ENCODE data around the gene RNF130.
"Not testable (repeated sequence)": the region's sequence is repeated elsewhere in the genome, so short reads cannot be mapped to it uniquely, and the experiment has no call there.

RNF130 gene

DNA sequence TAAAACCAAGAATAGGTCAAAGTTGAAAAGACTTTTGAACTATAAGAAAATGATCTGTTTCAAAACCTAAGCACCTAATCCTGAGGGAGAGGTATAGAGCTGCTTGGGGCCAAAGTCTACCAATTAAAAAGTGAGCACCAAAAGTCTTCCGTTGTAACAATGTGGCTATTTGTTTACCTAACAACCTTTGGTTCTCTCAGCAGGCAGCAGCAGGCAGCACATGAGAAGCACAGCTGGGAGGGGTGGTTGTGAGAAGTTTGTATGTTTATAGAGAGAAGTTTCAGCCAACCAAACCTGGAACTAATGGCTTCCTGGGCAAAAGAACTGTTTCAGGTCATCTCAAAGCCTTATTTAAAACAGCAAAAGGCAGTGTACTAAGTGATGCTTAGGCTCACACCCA lies 104.1 kb downstream of the RNF130 start:
- DNase-seq: no peak

DNA sequence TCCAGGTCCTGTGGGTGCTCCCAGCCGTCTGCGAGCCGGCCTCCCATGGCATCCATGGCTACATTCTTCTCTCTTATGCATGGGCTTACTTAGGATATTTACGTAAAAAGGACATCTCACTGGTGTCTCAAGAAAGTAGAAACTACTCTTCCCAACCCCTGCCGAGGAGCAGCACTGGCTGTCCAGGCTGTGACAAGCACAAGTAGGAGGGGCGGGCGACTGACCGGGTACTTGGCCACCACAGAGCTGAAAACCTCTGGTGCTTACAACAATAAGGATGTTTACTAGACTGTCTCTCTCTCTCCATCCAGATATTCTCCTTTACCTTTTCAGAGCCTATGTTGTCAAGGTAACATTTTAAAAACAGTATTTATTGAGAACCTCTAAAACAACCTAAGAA lies 107.5 kb downstream of the RNF130 start:
- no peak for DNase-seq

DNA sequence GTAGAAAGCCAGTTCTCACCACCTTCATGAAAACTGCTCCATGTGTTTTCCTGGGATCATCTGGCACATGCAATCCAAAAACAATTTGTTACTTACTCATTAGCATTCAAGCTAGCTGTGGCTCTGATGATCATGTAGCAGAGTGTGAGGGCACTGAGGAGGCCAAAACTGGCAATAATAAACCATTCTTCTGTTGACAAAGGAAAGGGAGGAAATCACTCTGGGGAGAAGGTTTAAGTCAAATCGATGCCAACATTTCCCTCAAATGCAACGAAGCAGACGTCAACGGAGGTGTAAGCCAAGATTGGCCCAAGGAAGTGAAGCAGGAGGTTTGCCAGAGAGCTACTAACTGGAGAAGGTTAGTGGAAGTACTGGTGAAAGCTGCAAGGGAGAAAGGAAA lies 108.2 kb downstream of the RNF130 start:
- DNase-seq: no peak

DNA sequence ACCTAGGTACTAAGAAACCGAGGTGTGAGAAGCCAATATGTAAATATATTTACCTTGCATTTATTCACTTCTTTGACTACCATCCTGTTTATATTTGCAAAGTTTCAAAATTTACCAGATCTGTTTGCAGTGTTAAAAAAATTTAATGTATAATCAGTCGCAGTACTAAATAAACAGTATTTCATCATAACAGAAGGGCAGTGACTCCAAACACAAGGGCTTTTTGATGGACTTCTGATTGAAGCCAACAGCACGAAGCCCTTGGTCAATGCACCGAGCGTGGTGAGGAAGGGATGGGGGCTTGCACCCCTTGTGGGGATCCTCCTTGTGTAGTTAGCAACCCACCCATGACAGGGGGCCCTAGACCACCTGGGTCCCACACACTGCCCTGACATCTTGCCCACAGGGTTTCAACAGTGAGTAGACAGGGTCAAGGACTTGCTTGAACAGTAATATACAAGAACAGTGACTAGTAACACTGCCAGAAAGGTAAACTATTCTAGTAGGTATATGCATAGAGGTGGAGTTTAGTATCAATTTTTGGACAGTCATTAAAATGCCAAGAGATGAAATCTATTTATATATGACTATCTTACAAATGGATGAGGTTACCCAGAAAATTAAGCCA lies 111.2 kb downstream of the RNF130 start:
- DNase-seq: no peak

DNA sequence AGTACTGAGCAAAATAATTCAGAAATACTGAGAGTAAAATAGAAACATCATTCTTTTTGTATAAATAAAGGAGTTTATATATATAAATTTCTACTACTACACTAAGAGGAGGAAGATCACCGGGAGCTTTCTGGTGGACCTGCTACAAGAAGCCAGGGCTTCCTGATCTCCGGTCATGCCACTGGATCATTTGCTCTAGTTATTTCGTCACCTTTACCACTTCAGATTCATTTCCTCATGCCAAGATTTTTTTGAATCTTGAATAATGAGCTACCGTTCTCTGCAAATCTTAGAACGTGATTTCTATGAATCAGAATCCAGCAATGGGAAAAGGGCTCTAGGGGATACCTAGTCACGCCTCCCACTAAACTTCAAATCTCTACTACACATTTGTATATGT lies 111.9 kb downstream of the RNF130 start:
- DNase-seq: no peak

DNA sequence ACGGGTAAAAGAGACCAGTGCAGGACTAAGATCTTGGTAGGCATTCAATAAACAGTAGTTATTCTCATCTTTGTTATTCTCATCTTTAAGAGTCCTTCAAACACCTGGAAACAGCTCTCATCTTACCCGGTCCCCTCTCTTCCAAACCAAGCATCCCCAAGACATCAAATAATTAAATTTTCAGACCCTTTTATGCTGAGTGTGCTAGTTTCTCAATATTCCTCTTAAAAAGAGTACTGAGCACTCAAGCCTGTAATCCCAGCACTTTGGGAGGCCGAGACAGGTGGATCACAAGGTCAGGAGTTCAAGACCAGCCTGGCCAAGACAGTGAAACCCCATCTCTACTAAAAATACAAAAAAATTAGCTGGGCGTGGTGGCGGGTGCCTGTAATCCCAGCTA lies 112.4 kb downstream of the RNF130 start:
- DNase-seq: not testable (repeated sequence)

DNA sequence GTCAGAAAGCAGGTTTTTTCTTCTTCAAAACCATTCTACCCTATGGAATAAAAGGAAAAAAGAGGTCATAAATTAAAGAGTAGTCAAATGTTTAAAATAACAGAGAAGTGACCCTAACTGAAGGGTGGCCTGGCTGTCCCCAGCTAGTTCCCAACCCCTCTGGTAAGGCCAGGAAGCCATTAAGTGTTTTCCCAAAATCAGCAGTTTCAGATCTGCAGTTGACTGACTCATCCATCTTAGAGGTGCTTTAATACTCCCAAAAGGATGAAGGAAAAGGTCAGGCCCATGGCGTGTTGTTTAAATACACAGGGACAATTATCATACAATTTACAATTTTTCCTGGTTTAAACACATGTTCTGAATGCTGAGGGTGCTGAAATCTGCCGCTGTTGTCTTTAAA lies 115.9 kb downstream of the RNF130 start:
- no peak for DNase-seq

DNA sequence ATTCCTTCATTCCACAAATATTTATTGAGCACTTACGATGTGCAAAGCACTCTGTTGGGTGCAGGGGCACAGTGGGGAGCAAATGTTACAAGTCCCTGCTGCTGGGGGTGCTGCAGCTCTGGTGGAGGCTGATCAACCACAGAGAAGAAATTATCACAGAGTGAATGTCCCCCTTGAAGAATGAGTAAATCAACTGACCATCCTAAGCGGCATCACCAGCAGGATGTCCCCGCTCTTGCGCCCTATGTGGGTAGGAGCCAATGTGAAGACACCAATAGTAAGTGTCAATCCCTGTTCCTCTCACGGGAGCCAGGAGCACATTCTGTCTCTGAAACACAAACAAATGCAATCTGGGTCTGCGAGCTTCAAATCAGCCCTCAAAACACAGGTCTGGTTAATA lies 116.5 kb downstream of the RNF130 start:
- DNase-seq: no peak

DNA sequence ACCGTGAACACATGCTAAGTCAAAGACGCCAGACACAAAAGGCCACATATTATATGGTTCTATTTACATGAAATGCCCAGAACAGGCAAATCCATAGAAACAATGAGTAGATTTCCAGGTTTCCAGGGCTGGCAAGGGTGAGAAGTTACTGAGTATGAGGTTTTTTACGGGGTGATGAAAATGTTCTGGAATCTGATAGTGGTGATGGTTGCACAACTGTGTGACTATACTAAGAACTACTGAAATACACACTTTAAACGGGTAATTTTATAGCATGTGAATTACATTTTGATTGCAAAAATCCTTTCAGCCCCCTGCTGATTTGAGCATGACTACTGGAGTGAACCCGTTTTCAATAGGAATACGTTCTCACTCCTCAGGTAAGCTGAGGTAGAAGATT lies 117.1 kb downstream of the RNF130 start:
- DNase-seq: no peak

DNA sequence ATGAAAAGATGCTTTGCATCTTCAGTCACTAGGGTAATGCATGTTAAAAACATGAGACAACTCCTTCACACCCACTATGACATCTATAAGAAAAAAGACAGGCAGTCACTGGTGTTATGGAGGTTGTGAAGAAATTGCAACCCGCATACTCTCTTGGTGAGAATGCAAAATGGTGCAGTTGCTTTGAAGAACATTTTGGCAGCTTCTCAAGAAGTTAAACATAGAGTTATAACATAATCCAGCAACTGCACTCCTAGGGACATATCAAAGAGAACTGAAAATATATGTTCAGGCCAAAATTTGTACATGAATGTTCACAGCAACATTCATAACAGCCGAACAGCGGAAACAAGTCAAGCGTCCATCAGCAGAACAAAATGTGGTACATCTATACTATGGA lies 117.6 kb downstream of the RNF130 start:
- no peak for DNase-seq

DNA sequence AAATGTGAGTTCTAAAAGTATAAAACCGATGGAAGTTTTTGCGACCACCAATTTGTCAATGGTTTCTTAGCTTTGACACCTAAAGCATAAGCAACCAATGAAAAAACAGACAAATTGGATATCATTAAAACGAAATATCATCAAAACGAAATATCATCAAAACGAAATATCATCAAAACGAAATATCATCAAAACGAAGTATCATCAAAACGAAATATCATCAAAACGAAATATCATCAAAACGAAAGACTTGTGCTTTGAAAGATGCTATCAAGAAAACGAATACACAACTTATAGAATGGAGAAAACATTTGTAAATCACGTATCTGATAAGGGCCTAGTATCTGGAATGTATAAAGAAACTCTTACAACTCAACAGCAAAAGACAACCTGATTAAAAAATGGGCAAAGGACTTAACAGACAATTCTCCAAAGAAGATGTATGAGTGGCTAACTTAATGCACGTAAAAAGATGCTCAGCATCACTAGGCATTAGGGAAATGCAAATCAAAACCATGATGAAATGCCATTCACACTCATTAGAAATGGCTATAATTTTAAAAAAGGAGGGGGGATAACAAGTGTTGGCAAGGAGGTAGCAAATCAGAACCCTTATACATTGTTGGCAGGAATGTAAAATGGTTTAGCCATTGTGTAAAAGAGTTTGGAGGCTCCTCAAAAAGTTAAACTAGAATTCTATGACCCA lies 134.4 kb downstream of the RNF130 start:
- DNase-seq: no peak

DNA sequence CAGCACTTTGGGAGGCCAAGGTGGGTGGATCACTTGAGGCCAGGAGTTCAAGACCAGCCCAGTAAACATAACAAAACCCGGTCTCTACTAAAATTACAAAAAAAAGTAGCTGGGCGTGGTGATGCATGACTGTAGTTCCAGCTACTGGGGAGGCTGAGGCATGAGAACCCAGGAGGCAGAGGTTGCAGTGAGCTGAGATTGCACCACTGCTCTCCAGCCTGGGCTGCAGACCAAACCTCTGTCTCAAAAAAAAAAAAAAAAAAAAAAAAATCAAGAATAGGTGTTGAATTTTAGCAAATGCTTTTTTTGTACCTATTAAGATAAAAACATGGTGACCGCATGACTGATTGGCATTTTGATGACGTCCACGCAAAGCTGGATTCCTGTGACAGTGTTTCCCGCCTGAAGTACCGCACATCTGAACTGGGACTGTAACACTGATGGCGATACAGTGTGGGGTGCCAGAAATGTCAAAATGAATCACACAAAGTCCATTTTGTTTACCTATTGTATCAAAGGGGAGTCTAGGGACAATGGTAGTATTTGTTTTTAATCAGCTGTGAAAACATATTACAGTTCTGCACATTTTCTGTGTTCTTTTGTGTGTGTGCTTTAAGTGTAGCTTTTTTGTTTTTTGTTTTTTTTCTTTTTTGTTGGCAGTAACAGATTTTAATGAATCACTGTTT lies 140.6 kb downstream of the RNF130 start:
- no peak for DNase-seq

DNA sequence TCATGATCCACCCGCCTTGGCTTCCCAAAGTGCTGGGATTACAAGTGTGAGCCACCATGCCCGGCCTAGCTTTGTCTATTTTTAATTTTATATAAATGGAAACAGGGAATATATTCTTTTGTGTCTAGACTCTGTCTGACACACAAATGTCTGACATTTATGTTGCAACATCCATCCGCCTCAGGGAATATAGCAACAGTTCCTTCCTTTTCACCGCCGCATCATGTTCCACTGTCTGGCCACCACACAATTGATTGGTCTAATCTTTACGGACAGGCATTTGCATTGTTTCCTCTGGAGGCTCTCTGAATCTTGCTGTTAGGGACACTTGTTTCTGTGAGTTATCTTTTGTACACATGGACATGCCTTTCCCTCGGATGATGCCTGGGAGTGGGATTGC lies 143.7 kb downstream of the RNF130 start:
- DNase-seq: no peak

DNA sequence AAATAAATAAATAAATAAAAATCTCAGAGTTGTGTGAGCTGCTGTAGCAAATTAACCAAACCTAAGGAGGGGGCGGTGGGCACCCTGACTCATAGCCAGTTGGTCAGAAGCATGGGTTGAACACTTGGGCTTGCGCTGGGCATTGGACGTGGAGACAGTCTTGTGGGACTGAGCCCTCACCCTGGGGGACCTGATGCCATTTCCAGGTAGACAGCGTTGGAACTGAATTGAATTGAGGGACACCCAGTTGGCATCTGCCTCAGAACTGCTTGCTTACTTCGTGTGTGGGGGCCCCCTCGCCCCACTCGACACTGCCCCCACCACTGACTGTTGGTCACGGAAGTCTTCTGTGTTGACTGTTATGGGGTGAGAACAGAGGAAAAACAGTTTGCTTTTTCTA lies 144.9 kb downstream of the RNF130 start:
- no peak for DNase-seq

DNA sequence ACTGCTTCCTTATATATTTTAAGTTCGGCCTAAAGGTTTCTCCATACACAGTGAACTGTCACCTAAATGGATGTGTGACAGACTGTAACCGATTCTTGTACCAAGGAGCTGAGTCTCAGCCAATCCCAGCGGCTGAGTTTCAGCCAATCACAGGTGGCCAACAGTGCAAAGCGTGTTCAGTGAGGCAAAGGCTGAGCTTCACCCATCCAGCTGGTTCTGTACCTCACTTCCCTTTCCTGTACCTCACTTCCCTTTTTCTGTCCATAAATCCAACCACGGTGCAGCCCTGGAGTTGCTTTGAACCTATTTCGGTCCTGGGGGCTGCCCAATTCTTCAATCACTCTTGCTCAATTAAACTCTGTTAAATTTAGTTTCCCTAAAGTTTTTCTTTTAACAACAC lies 148.1 kb downstream of the RNF130 start:
- no peak for DNase-seq

DNA sequence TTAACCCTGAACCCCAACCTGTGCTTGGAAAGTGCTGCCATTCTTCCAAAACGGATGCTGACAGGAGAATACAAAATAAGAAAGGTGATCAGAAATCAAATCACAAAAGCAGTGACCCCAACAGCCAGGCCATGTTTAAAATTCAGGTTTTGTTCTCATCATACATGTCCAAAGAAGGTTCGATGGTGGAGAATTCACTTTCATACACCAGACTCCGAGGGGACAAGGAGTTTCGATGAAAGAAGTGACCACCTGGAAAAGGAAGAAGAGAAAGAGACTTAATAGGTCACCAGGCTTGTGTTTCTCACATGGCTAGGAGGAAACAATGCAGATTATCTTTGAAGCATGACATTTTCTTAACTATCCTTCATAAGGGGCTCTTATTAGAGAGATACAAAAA lies 151.4 kb downstream of the RNF130 start:
- DNase-seq: no peak

DNA sequence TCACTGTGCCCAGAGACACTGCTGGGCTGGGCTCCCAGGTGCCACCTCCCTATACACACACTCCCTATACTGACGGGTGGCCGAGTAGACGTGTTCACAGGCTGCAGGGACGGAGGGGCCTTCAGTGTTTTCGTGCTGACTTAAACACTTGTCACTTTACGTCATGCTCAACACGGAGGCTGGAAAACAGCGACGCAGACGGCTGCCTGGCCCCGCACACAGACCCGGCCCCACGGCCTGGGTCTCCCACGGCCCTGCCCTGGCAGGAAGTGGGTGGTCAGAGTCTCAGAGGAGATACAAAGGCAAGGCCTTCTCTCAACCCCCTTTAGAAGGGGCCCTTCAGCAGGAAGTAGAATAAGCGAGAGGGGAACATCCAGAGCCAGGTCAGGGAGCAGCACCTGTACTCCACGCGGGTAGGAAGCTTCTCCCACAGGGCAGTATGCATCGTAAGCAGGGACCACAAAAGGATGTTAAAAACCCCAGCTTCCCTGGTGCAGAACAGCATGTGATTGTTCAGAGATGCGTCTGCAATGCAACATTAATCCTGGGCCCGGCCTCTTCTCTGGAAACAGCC lies 152.0 kb downstream of the RNF130 start:
- no peak for DNase-seq

DNA sequence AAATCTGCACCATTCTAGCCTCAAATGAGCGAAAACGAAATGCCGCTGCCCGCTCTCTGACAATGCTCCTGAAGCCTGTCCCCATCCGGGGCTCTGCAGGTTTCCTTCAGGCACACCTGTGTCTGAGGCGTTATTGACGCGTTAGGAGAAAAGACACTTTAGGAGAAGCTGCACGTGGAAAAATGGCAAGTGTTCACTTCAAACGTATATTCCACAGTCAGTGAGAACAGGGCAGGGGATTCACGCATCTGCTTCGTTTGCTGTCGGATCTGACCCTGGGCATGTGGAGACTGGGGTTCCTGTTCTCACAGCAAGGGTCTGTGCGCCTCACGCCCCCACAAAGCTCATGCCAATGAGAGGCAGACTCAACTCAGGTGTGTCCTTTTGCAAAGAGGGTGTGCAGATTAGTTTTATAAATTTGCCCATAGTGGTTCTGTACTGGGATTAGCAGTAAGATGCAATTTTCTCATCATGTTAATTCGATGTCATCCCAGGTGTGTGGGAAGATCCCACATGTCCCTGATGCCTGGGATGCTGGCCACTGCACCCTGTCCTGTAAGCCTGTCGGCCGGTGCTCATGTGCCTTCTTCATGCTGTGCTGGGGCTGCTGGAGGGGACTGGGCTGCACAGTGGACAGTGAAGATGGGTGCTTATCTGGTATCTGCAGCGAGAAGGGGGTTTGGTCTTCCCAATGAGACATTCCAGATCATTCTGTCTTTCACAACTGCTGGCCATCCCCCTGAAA lies 152.6 kb downstream of the RNF130 start:
- no peak for DNase-seq

DNA sequence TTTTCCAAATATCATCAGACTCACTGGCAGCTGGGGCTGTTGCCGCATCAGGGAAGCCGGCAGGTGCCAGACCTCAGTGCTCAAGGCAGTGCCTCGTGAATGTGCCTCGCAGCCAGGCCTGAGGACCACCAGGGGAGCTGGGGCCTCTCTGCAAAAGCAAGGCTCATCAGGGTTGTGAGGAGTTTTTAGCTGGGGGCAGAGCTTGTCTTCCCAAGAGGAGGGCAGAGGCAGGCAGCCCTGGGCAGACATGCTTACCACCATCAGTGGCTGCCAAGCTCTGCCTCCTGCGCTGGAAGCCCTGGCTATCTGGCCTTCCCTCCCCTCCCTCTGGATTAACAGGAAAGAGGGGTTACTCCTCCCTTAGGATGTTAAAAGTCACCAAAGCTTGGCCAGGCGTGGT lies 155.0 kb downstream of the RNF130 start:
- no peak for DNase-seq

DNA sequence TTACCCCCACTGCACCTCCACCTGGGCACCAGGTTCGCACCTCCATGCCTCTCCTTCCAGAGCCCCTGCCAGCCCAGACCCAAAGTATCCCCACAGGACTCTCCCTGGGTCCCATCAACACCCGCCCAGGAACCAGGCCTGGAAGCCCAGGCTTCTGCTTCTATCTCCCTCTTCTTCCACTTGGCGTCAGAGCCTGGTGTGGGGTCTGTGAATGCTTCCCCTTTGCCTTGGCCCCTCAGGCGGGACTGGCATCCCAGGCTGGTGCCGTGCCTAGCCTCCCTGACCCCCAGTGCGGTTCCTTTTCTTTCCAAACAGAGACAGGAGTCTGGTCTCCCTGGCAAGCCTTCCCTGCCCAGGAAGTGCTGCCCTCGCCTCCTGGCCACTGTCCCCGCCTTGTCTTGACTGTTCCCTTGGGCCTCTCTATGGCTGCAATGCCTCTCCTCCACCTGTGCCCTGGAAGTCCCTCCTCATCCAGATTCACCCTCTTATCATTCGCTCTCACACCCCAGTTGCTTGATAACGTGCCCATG lies 156.1 kb downstream of the RNF130 start:
- no peak for DNase-seq

DNA sequence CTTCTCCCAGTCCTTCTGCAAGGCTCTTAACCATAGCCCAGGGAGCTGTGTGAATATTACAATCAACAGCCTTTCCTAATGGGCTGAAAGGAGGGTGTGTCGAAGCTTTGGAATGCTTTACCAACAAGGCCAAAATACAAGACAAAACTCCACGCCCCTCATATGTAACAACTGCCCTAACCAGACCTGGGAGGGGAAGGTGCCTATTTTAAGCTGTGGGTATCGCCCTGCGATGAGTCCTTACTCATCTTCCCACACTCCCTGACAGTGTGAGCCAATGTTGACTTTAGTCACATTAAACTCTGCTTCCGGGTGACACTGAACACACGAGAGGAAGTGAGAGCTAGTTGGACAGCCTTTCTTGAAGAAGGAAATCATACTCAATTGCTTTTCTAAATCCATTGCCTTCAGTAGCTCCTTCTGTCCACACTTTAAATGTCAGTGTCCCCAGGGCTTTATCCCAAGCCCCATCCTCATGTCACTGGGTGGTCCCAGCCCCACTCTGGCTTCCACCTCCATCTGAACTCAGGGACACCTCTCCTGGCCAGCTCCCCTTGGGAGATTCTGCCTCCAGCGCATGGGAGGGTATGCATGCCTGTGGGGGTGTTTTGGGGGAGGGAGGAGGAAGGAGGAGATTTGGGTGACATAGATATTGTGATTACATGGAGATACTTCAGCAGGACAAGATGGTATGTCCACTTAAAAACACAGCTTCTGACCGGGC lies 157.4 kb downstream of the RNF130 start:
- peak; percentile 14 for DNase-seq

DNA sequence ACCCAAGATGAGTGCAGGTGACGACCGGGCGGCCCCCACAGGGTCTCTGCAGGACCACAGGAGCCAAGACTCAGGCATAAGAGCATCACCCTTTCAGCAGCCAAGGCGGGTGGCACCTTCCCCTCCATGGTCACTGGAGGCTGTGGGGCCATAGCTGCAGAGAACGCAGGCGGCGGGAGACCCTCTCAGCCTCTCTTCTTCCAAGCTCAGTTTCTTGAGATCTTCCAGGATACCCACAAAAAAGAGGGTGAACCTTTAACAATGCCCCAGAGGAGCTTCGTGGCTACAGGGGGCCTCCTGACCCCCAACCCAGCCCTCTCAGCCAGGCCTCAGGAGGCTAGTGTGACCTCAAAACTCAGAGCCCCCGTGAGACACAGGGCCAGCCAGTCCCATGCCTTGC lies 158.1 kb downstream of the RNF130 start:
- DNase-seq: no peak

Measured in CD4-positive, alpha-beta T cell treated with Interleukin-12 subunit alpha and Interleukin-12 subunit beta, for 1 hour (primary cell).